Natural killer cell (primary cell): Measurements from ENCODE around the gene SH3BP1. TPM values are rescaled to one million over a fixed set of nuclear protein-coding genes. Genes with fewer than 3 reads are reported as not detected.

Experiments used
- ATAC-seq, 3 donors: fragments of 150-1000 bp in 2 of 3; fragments of 200-7000 bp in 1 of 3; cut with Tn5 transposase; 1 replicate in 1 of 3; 2 replicates in 2 of 3; pipeline ENCODE4 v1.10.0; 2021; ENCODE audit warnings: mild to moderate bottlenecking in 2 of 3, moderate library complexity in 2 of 3
- DNase-seq, 2 donors: peaks; one replicate each; pipeline versions ENCODE4 v3.0.0 to v3.0.0-alpha.2; 2013 to 2021; ENCODE audit warnings: mixed read lengths in 1 of 2
- H3K27ac ChIP-seq: one replicate; pipeline ENCODE4 v1.5.1; 2013; ENCODE audit warnings: mild to moderate bottlenecking, low read length
- H3K27me3 ChIP-seq: one replicate; pipeline ENCODE4 v1.6.1; 2013; ENCODE audit warnings: low read length; ENCODE audit not compliant: control insufficient read depth, insufficient read depth
- H3K36me3 ChIP-seq: one replicate; pipeline ENCODE4 v1.6.1; 2013; ENCODE audit warnings: low read length; ENCODE audit not compliant: control insufficient read depth, insufficient read depth
- H3K4me1 ChIP-seq: one replicate; pipeline ENCODE4 v1.6.1; 2013; ENCODE audit warnings: low read length; ENCODE audit not compliant: control insufficient read depth, insufficient read depth
- H3K4me3 ChIP-seq: one replicate; pipeline ENCODE4 v1.5.1; 2013; ENCODE audit warnings: low read length
- H3K9me3 ChIP-seq: one replicate; pipeline ENCODE4 v1.6.1; 2013; ENCODE audit warnings: low read length; ENCODE audit not compliant: control insufficient read depth, insufficient read depth
- H3K27ac Mint-ChIP-seq, 2 donors: one replicate each; pipeline ENCODE4 v1.8.0; 2022; ENCODE audit warnings: mild to moderate bottlenecking in 2 of 2, mixed read lengths in 2 of 2, moderate library complexity in 1 of 2
- H3K27me3 Mint-ChIP-seq, 2 donors: one replicate each; pipeline ENCODE4 v1.8.0; 2022; ENCODE audit warnings: low read depth in 2 of 2, mixed read lengths in 2 of 2
- H3K36me3 Mint-ChIP-seq: one replicate; pipeline ENCODE4 v1.8.0; 2022; ENCODE audit warnings: mixed read lengths
- H3K4me1 Mint-ChIP-seq, 2 donors: one replicate each; pipeline ENCODE4 v1.8.0; 2022; ENCODE audit warnings: mixed read lengths in 2 of 2
- H3K4me3 Mint-ChIP-seq: one replicate; pipeline ENCODE4 v1.8.0; 2022; ENCODE audit warnings: mild to moderate bottlenecking, moderate library complexity, mixed read lengths
- H3K9me3 Mint-ChIP-seq, 2 donors: one replicate each; pipeline ENCODE4 v1.8.0; 2022; ENCODE audit warnings: mixed read lengths in 2 of 2
- CTCF ChIP-seq: fragments of 200-600 bp; IDR thresholded peaks from one replicate; pipeline ENCODE4 v1.8.0; 2022; ENCODE audit warnings: antibody characterized with exemption
- WGBS: methylation state at CpG from one replicate; pipeline ENCODE4 v1.1.7; 2013; ENCODE audit warnings: missing lambda C conversion rate; ENCODE audit not compliant: insufficient coverage; 5-methylcytosine and 5-hydroxymethylcytosine counted together
- intact Hi-C: fragments of 100-400 bp; cut with micrococcal nuclease; formaldehyde crosslinking; loops from one replicate; pipeline ENCODE4 v1.14.2; 2022
- total RNA-seq, 4 donors: library from RNA; stranded (reverse); fragments of 120-200 nt in 1 of 4; gene quantifications; one replicate each; pipeline versions ENCODE4 v1.2.3 to v1.2.4, GENCODE V29; 2013 to 2022

SH3BP1 gene
- total RNA-seq, 3 donors from 2014 or later (not counting 1 experiment from before 2014, with no cell fraction given), result 163 to 189 (median 163) TPM

GRCh38 chr22:37630839-37631435 is 8.5 kb upstream of the SH3BP1 start:
- Histone ChIP-seq H3K27ac (peak overlapping the region; percentile 83), H3K9me3 (no peaks in the 10 kb centered on the region), H3K27me3 (no peaks in the 10 kb centered on the region), H3K4me1 (peaks cover 99% of the 10 kb centered on the region), H3K4me3 (no peak overlapping the region), H3K36me3 (peaks cover 2% of the 10 kb centered on the region)
- peak overlapping the region; percentile 21 for H3K4me3 Mint-ChIP-seq
- ATAC-seq (no peak), DNase-seq (no peak)
- WGBS, result 95% methylated on average over 9 of the region's 9 CpGs
- no peaks in the 10 kb centered on the region for H3K36me3 Mint-ChIP-seq
- H3K4me1 Mint-ChIP-seq, result peaks cover 50 to 85% of the 10 kb centered on the region in 2 donors
- no peaks in the 10 kb centered on the region for H3K9me3 Mint-ChIP-seq
- H3K27ac Mint-ChIP-seq, result peak overlapping the region; percentile 93 to 99
- TF ChIP-seq CTCF, result no peak
- no peaks in the 10 kb centered on the region for H3K27me3 Mint-ChIP-seq
- intact Hi-C loops, result loop anchor here (10.0 kb wide), 1 partner anchor 214 kb away; the partner anchor contains the start of genes ANKRD54 and EIF3L

GRCh38 chr22:37631448-37632173 is 7.9 kb upstream of the SH3BP1 start:
- no peak for TF ChIP-seq CTCF
- 73% methylated on average over 19 of the region's 19 CpGs for WGBS
- Mint-ChIP-seq H3K27me3 (no peaks in the 10 kb centered on the region), H3K27ac (peak overlapping the region; percentile 93 to 99), H3K4me3 (peak overlapping the region; percentile 70), H3K9me3 (no peaks in the 10 kb centered on the region), H3K36me3 (no peaks in the 10 kb centered on the region), H3K4me1 (peaks cover 57 to 88% of the 10 kb centered on the region in 2 donors)
- Histone ChIP-seq H3K27ac (peak overlapping the region; percentile 83), H3K4me3 (peak overlapping the region; percentile 8), H3K27me3 (no peaks in the 10 kb centered on the region), H3K36me3 (no peaks in the 10 kb centered on the region), H3K9me3 (no peaks in the 10 kb centered on the region), H3K4me1 (peaks cover 99% of the 10 kb centered on the region)
- DNase-seq, result peak; percentile 47 to 68
- intact Hi-C loops, result loop anchor here (10.0 kb wide), 1 partner anchor 213 kb away; the partner anchor contains the start of genes ANKRD54 and EIF3L
- peak; percentile 18 to 60 (median 20) for ATAC-seq

- Mint-ChIP-seq H3K4me3 (peak overlapping the region; percentile 80), H3K4me1 (peaks cover 57 to 88% of the 10 kb centered on the region in 2 donors), H3K27ac (peak overlapping the region; percentile 93 to 99), H3K9me3 (no peaks in the 10 kb centered on the region), H3K36me3 (no peaks in the 10 kb centered on the region), H3K27me3 (no peaks in the 10 kb centered on the region)
- DNase-seq (peak in 1 of 2 donors; percentile 37), ATAC-seq (no peak)
- peaks cover 99% of the 10 kb centered on the region for H3K4me1 ChIP-seq
- H3K27ac ChIP-seq, result peak overlapping the region; percentile 83
- WGBS, result 59% methylated on average over 13 of the region's 14 CpGs
- intact Hi-C loops, result loop anchor here (10.0 kb wide), 1 partner anchor 212 kb away; the partner anchor contains the start of genes ANKRD54 and EIF3L
- H3K9me3 ChIP-seq, result no peaks in the 10 kb centered on the region
- no peak for TF ChIP-seq CTCF
- H3K36me3 ChIP-seq, result no peaks in the 10 kb centered on the region
- H3K4me3 ChIP-seq, result peak overlapping the region; percentile 8
- no peaks in the 10 kb centered on the region for H3K27me3 ChIP-seq
These were observed 7.0 kb upstream of the SH3BP1 start for GRCh38 chr22:37632174-37633088.
